HG02642 (cell line): ENCODE data around the gene NOX5.

Source experiments
- ATAC-seq: cut with Tn5 transposase; IDR thresholded peaks from one replicate; pipeline ENCODE4 v1.9.1; 2021; ENCODE audit warnings: mild to moderate bottlenecking; ENCODE audit not compliant: unreplicated experiment, poor library complexity

NOX5 gene

GRCh38 chr15:69015591-69015990 is 1.1 kb downstream of the NOX5 start:
- no peak for ATAC-seq

DNA sequence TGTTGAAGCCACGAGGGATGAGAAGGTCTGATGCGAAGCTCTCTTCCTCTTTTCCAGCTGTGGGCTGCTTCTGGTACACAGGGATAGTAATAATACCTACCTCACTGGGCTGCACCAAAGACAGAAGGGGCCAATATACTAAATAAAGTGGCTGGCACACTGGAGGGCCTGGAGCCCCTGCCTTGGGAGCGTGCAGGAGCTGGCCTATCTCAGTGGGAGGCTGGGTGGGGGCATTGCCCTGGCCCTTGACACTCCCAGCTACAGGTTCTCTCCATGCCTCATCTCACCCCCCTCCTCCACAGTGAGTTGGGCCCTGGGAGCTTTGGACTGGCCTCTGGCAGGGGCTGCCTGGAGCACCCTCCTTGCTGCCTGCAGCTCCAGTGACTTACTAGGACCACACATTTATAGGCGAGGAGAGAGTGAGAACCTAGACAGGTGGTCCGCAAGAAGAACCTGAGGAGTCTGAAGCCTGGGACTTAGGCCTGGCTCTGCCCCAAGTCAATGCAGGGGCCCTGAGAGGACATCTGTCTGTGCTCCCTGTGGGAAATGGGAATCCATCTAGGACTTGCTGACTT is 1.6 kb downstream of the NOX5 start:
- no peak for ATAC-seq

DNA sequence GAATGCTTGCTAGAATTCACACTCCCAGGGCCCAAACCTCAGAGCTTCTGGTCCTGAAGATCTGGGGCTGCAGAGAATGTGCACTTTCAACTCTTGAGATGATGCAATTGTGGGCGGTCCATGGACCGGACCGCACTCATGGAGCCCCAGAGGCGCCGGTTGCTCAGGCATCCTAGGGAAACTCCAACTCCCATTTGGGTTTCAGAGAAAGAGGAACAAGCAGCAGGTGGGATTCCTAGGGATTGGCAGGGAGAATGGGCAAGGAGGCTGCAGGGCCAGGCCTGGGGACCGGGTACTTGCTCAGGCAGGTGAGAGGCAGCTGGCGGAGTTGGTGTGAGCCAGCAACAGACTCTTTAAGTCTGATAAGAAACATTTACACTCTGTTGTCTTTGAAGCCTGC is 3.5 kb downstream of the NOX5 start:
- ATAC-seq, result no peak

- no peak for ATAC-seq
Measured at GRCh38 chr15:69018951-69019350, 4.5 kb downstream of the NOX5 start.

DNA sequence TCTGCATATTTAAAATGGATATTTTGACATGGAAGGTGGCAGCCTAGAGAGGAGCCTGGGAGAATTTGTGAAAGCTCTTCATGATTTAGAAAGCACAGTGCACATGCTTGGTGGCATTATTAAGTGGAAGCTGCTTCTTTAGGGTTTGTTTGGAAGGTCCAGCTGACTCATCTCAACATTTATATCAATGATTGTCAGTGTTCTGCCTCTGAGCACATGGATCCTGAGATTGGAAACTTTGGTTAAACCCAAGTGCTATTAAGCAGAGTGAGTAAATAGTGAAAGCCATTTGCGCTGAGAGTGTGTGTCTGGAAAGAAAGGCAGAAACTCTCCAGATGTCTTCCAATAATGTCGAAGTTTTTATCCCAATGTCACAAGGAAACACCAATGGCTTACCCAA is 7.4 kb downstream of the NOX5 start:
- ATAC-seq, result no peak

- no peak for ATAC-seq
Measured at GRCh38 chr15:69025320-69025719, 10.8 kb downstream of the NOX5 start.

GRCh38 chr15:69026355-69026754 is 11.9 kb downstream of the NOX5 start:
- ATAC-seq, result no peak

- no peak for ATAC-seq
Measured at GRCh38 chr15:69027976-69028518, 13.6 kb downstream of the NOX5 start.

DNA sequence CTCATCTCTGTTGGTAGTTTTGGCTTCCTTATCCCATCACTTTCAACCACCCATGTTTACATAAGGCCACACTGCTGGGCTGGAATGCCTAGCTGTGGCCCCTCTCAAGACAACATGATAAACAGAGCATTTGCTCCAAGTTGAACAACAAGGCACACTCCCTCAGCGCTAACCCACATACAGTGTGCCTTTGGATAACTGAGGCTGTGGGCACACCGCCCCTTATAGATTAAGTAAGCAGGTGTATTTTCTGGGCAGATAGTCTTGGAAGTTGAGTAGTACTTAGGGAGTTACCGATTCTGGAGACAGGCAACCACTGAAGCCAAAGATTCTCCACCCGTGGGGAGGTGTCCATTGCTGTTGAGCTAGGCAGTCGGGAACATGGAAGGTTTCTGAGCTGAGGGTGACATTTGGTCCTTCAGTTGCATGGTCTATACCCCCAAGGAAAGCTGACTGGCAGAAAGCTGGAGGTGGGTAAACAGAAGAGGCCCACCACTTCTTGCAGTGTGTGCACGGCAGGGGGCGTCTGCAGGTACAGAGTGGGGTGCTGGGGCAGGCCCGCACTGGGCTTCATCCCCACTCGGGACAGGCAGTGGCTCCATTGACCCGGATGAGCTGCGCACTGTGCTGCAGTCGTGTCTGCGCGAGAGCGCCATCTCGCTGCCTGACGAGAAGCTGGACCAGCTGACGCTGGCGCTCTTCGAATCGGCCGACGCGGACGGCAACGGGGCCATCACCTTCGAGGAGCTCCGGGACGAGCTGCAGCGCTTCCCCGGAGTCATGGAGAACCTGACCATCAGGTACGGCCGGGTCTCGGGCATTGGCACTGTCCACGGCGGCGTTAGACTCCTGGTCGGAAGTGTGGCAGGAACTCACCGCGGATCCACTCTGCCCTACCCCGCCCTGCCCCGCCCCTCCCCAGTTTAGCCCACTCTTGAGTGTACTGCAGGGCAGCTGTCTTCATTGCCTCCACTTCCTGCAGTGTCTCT is 16.8 kb downstream of the NOX5 start:
- no peak for ATAC-seq

- no peak for ATAC-seq
Measured at GRCh38 chr15:69032031-69032430, 17.5 kb downstream of the NOX5 start.

DNA sequence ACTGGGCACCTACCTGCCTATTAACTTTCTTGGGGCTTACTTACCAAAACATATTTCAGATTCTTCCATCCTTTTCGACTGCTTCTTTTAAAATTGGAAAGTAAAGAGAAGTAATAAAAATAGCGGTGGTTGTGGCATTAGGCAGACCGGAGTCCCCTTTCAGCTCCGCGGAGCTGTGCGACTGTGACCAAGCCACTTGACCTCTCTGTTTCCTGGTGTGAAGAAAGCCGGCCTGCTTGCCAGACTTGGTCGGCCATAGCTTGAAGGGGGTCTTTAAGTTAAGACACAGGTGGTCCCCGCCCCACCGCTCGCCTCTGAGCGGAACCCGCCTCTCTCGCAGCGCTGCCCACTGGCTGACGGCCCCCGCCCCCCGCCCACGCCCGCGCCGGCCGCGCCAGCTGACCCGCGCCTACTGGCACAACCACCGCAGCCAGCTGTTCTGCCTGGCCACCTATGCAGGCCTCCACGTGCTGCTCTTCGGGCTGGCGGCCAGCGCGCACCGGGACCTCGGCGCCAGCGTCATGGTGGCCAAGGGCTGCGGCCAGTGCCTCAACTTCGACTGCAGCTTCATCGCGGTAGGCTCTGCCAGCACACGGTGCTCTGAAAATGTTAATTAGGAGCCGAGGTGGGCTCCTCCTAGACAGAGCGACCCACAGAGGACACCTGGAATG is 18.3 kb downstream of the NOX5 start:
- no peak for ATAC-seq

GRCh38 chr15:69034352-69034751 is 19.9 kb downstream of the NOX5 start:
- no peak for ATAC-seq

GRCh38 chr15:69035205-69035917 is 20.9 kb downstream of the NOX5 start:
- no peak for ATAC-seq

GRCh38 chr15:69035918-69036258 is 21.4 kb downstream of the NOX5 start:
- ATAC-seq, result no peak

- no peak for ATAC-seq
Measured at GRCh38 chr15:69036826-69037225, 22.3 kb downstream of the NOX5 start.

DNA sequence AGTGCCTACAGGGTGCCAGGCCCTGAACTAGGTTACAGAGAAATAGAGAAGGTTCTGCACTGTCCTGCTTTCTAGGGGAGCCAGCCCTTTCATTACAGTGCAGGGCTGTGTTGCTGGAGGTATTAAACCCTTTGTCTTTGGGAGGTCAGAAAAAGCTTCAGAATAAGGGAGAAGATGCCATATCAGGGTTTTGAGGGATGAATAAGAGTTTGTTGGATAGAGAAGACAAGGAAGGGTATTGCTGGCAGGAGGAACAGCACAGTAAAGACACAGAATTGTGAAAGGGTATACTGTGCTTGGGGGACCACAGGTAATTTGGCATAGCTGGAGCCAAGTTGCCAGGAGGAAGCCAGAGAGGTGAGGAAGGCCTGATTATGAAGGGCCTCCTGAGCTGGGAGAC is 23.0 kb downstream of the NOX5 start:
- ATAC-seq, result no peak

DNA sequence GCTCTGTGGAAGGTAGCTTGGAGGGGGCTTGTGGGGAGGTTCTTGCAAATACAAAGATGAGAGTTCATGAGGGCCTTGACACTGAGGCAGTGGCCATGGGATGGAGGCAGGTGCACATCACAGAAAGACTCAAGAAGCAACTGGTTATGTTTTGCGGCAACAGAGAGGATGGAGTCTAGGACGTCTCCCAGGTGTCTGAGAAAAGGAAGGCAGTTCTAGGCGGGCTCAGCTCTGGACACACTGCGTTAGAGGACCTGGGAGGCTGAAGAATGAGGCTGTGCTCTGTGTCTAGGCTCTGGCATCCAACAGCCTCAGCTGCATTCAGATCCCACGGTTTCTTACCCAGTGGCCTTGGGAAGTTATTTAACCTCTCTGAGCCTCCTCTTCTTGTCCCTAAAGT is 23.5 kb downstream of the NOX5 start:
- ATAC-seq, result no peak

- no peak for ATAC-seq
Measured at GRCh38 chr15:69038508-69038907, 24.0 kb downstream of the NOX5 start.

GRCh38 chr15:69039516-69040225 is 25.2 kb downstream of the NOX5 start:
- no peak for ATAC-seq

- ATAC-seq, result no peak
Measured at GRCh38 chr15:69042531-69042930, 28.0 kb downstream of the NOX5 start.
